HG03571 (cell line): ENCODE results near the gene TMEM208.

Source experiments
- ATAC-seq: cut with Tn5 transposase; IDR thresholded peaks from one replicate; pipeline ENCODE4 v1.9.1; 2021; ENCODE audit not compliant: unreplicated experiment

TMEM208 gene

DNA sequence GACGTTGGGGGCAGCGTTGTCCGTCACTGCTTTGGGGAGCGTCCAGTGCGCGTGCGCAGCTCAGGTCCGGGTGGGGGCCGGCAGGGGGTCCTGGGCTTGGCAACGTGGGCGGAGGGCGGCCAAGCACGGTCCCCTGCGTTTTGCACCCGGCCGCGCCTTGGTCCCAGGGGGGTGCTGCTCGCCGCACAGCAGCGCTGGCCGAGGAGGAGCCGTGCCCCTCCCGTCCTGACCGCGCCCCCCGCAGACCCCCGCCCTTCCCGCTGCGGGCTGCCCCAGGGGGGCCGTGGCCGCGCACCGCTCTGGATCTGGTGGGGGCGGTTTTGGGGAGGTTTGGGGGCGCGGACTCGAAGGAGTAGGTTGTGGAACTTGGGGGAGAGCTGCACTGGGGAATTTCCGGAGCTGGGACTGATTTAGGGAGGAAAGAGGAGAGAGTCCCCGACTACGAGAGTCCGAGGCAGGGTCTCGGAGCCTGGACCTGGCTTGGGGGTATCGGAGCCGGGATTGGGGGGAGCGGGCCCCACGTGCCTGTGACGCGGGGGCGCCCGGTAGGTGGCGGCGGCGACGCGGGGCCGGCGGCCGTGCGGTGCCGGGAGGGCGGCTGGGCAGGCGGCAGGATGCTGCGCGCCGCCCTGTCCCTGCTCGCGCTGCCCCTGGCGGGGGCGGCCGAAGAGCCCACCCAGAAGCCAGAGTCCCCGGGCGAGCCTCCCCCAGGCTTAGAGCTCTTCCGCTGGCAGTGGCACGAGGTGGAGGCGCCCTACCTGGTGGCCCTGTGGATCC, 21.7 kb downstream of the TMEM208 start, which contains the start of gene SLC9A5:
SLC9A5 (plus strand) TSS at position 579 of the 777 bp plus-strand sequence; CDS start at position 615, 36 bp downstream.
- ATAC-seq = no peak

GRCh38 chr16:67249178-67250044, 22.5 kb downstream of the TMEM208 start:
- no peak for ATAC-seq

DNA sequence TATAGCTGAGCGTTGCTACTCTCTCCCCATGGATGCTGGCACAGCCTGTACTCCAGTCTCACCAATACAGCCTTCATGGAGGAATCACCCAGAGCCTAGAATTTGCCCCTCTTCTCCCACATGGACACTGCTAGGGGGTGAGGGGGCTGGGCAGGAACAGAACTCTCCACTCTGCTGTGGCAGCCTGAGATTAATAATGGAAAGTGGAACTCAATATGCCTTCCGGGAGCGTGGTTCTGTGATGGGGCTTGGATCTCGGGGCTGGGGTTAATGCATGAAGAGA, 23.1 kb downstream of the TMEM208 start:
- ATAC-seq = no peak

DNA sequence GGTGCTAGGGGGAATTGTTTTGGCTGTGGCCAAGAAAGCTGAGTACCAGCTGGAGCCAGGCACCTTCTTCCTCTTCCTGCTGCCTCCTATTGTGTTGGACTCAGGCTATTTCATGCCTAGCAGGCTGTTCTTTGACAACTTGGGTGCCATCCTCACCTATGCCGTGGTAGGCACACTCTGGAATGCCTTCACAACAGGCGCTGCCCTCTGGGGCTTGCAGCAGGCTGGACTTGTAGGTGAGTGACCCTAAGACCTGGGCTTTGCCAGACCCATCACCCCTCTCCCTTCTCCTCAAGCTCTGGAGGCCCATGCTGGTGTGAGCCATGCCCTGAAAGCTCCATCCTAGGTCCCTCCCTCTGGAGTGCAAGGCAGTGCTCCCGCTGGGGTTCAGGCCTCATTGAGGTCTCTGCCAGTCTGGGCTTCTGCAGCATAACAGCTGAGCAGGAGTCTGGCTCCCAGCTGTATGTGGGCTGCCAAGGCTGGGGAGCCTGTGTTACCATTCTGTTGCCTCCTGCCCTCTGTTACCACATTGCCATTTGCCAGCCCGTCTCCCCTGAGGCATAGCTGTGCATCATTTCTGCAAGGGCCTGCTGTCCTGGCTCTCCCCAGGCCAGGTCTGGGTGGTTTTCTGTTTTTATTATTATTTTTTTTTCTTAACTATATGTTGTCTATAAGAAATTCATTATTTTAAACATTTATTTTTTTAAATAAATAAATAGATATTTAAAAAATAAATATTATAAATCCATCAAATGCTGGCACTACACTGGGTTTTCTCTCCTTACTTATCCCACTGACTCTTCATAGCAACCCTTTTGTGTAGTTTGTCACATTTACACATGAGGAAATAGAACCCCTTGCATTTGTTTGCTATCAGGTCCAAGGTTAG, 25.9 kb downstream of the TMEM208 start:
- ATAC-seq = no peak

GRCh38 chr16:67254801-67255552, 28.0 kb downstream of the TMEM208 start:
- ATAC-seq = no peak

DNA sequence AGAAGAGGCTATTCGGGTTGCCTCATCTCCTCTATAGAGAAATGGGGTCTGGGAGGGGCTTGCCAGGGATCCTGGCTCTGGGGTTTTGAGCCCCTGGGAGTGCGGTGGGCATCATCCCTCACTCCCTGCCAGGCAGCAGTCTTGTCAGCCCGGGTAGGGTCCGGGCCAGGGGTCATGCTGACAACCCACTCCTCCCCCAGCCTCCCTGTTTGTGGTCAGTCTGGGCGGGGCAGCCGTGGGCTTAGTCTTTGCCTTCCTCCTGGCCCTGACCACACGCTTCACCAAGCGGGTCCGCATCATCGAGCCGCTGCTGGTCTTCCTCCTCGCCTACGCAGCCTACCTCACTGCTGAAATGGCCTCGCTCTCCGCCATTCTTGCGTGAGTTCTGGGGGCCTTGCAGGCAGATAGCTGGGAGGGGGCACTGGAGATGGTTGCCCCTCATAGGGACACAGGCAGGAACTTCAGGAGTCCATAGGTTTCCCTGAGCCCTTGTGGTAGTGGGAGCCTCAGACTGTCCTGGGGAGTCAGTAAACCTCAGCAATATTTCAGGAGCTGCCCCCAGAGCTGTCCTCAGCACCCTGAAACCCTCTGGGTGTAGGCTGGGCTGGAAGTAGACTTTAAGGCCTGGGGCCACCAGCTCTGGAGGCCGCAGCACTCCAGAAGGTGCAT, 28.8 kb downstream of the TMEM208 start:
- ATAC-seq = no peak

- no peak for ATAC-seq
Measured at GRCh38 chr16:67256701-67257230, 29.8 kb downstream of the TMEM208 start.

GRCh38 chr16:67257486-67258160, 30.7 kb downstream of the TMEM208 start:
- no peak for ATAC-seq

GRCh38 chr16:67258161-67258835, 31.4 kb downstream of the TMEM208 start:
- ATAC-seq = no peak

GRCh38 chr16:67259705-67260104, 32.8 kb downstream of the TMEM208 start:
- no peak for ATAC-seq

- ATAC-seq = no peak
Measured at GRCh38 chr16:67260426-67261063, 33.6 kb downstream of the TMEM208 start.

GRCh38 chr16:67263201-67263600, 36.3 kb downstream of the TMEM208 start:
- ATAC-seq = no peak

- no peak for ATAC-seq
Measured at GRCh38 chr16:67264277-67264676, 37.3 kb downstream of the TMEM208 start.

GRCh38 chr16:67264866-67265265, 37.9 kb downstream of the TMEM208 start:
- no peak for ATAC-seq

DNA sequence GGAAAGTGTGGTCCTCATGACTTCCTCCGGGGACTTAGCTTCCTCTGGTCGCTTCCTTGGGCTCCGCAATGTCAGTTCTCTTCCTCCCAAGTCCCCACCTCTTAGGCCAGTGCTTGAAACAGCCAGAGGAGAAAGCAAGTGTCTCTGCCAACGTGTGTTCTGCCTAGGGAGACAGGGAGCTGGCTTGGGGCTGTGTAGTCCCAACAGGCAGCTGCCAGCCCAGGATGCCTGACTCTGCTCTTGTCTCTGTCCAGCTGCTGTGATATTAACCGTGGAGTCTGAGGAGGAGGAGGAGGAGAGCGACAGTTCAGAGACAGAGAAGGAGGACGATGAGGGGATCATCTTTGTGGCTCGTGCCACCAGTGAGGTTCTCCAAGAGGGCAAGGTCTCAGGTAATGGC, 38.9 kb downstream of the TMEM208 start:
- ATAC-seq = no peak

DNA sequence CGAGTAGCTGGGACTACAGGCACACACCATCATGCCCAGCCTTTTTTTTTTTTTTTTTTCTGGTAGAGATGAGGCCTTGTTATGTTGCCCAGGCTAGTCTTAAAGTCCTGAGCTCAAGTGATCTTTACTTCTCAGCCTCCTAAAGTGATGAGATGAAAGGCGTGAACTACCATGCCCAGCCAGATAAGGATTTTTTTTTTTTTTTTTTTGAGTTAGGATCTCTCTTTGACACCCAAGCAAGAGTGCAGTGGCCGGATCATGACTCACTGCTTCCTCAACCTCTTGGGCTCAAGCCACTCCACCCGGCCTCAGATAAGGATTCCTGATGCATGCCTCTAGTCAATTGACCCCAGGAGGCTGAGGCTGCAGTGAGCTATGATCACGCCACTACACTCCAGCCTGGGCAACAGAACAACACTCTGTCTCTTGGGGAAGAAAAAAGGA, 41.2 kb downstream of the TMEM208 start:
- no peak for ATAC-seq

DNA sequence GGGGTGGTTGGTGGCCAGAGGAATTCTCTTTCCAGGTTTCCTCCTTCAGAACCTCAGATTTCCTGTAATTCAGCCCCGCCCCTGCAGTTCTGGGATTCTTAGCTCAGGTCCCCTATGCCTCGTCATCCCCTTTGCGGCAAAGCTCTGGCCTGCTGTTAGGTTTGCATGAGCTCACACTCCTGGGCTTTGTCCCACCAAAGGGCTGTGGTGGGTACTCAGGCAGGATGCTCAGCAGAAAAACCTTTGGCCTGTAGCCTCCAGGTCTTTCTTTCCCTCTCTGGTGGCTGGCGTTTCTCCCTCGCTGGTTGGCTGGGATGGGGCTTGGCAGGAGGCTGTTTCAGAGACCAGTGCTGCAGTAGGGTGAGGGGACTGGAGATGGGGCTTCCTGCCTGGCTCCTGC, 42.8 kb downstream of the TMEM208 start:
- no peak for ATAC-seq

- ATAC-seq = no peak
Measured at GRCh38 chr16:67270931-67271338, 44.0 kb downstream of the TMEM208 start.
